Adrenal gland (tissue), 12 donors: Measurements from ENCODE around the gene LRFN4. TPM values are rescaled to one million over a fixed set of nuclear protein-coding genes. Genes with fewer than 3 reads are reported as not detected.

ENCODE experiments used
- DNase-seq, 7 donors: peaks; one replicate each; pipeline ENCODE4 v3.0.0-alpha.2; 2019 to 2020
- H3K27ac ChIP-seq, 5 donors: fragments of 200-600 bp; sonication (generic) in 4 of 5; 1 replicate in 3 of 5; 2 replicates in 2 of 5; pipeline versions ENCODE4 v1.5.1 to v1.8.0; 2016 to 2020; ENCODE audit warnings: mild to moderate bottlenecking in 1 of 5
- H3K27me3 ChIP-seq: fragments of 200-600 bp; 2 replicates; pipeline ENCODE4 v1.8.0; 2021
- H3K36me3 ChIP-seq, 2 donors: fragments of 200-600 bp; replicated peaks in 1 of 2; 1 replicate in 1 of 2; 2 replicates in 1 of 2; pipeline versions ENCODE4 v1.5.1 to v1.8.0; 2018 to 2022
- H3K4me1 ChIP-seq, 2 donors: fragments of 200-600 bp; replicated peaks in 1 of 2; 1 replicate in 1 of 2; 2 replicates in 1 of 2; pipeline versions ENCODE4 v1.5.1 to v1.8.0; 2018 to 2021
- H3K4me3 ChIP-seq, 4 donors: fragments of 200-600 bp; sonication (generic) in 3 of 4; one replicate each; pipeline ENCODE4 v1.5.1; 2016 to 2018
- H3K9me3 ChIP-seq, 3 donors: fragments of 200-600 bp; sonication (generic) in 1 of 3; replicated peaks in 1 of 3; 1 replicate in 2 of 3; 2 replicates in 1 of 3; pipeline versions ENCODE4 v1.5.1 to v1.8.0; 2016 to 2021
- CTCF ChIP-seq, 6 experiments: fragments of 450-650 bp in 4 of 6; fragments of 200-600 bp in 2 of 6; sonication (generic) in 1 of 6; IDR thresholded peaks; 1 replicate in 5 of 6; 2 replicates in 1 of 6; pipeline versions ENCODE4 v1.5.1 to v1.8.0; 2016 to 2021; ENCODE audit warnings: antibody characterized with exemption in 6 of 6, mild to moderate bottlenecking in 2 of 6, moderate library complexity in 1 of 6
- POLR2A ChIP-seq, 2 donors: fragments of 450-650 bp; IDR thresholded peaks; one replicate each; pipeline ENCODE4 v1.6.1; 2017; ENCODE audit warnings: antibody characterized with exemption in 2 of 2, mild to moderate bottlenecking in 2 of 2, moderate library complexity in 1 of 2
- WGBS, 4 donors: extraction: QIAGEN DNeasy Blood & Tissue Kit in 2 of 4; methylation state at CpG; one replicate each; pipeline versions ENCODE4 v1.1.5 to v1.1.7; 2013 to 2017; 5-methylcytosine and 5-hydroxymethylcytosine counted together
- intact Hi-C, 2 donors: fragments of 100-400 bp; cut with DNase I; formaldehyde crosslinking; loops; one replicate each; pipeline versions ENCODE4 v1.14.1 to v1.15.0; 2022 to 2023
- polyA plus RNA-seq, 3 donors: library from polyadenylated mRNA; stranded (reverse); fragments of 200-250 nt in 2 of 3; fragments of 350-450 nt in 1 of 3; fragmentation: Illumina TruSeq in 1 of 3; extraction: RNeasy Lipid Tissue Mini Kit (QIAGEN cat#74804) in 1 of 3; gene quantifications; one replicate each; pipeline ENCODE4 v1.2.3, GENCODE V29; 2013 to 2014
- total RNA-seq, 9 donors: library from RNA; depleted of rRNA in 4 of 9; stranded (reverse); fragments of >200 nt in 4 of 9; fragments of 120-200 nt in 1 of 9; fragmentation: NEBNext Ultra II Directional in 1 of 9; extraction: Animal tissue kit (Norgen Biotek cat#: 25700) in 1 of 9; gene quantifications; one replicate each; pipeline versions ENCODE4 v1.1.0 to v1.2.4, GENCODE V29; 2013 to 2023
- donor health status: healthy with polysubstance abuse.
- donor health status: Bipolar disorder and iron deficiency.
- donor health status: DM: yes; HTN: yes; CAD: no.
- donor health status: DM: no; HTN: no; CAD: no.
- donor health status: DM: no; HTN: no; CAD: no.
- donor health status: DM: yes; HTN: yes; CAD: no.

The LRFN4 gene
- total and polyA plus RNA-seq, 12 donors, result 0.24 to 74.3 (median 16.3) TPM

GRCh38 chr11:66877588-66878385 lies 20.9 kb downstream of the LRFN4 start:
- intact Hi-C loops, result no loop called here
- Histone ChIP-seq H3K27ac (peak overlapping the region in 1 of 5 donors; percentile 17), H3K4me1 (peaks cover 13 to 32% of the 10 kb centered on the region in 2 donors), H3K4me3 (no peak overlapping the region), H3K27me3 (no peaks in the 10 kb centered on the region), H3K36me3 (no peaks in the 10 kb centered on the region), H3K9me3 (no peaks in the 10 kb centered on the region)
- WGBS, 4 donors, result 88 to 91% (median 90%) methylated on average over 8 to 9 of the region's 9 CpGs
- TF ChIP-seq CTCF (IDR thresholded peaks at IDR 0.05) (no peak), POLR2A (IDR thresholded peaks at IDR 0.05) (no peak)
- DNase-seq, result no peak

GRCh38 chr11:66878474-66878873 lies 21.6 kb downstream of the LRFN4 start:
- Histone ChIP-seq H3K27me3 (no peaks in the 10 kb centered on the region), H3K4me1 (peaks cover 16 to 38% of the 10 kb centered on the region in 2 donors), H3K4me3 (no peak overlapping the region), H3K9me3 (no peaks in the 10 kb centered on the region), H3K36me3 (no peaks in the 10 kb centered on the region), H3K27ac (peak overlapping the region in 1 of 5 donors; percentile 17)
- peak in 5 of 7 donors; percentile 51 to 76 (median 65) for DNase-seq
- TF ChIP-seq CTCF (IDR thresholded peaks at IDR 0.05) (no peak), POLR2A (IDR thresholded peaks at IDR 0.05) (no peak)
- 47 to 63% (median 58%) methylated on average over 8 to 12 of the region's 12 CpGs for WGBS, 4 donors
- intact Hi-C loops, result no loop called here

- Histone ChIP-seq H3K4me3 (no peak overlapping the region), H3K36me3 (no peaks in the 10 kb centered on the region), H3K27me3 (no peaks in the 10 kb centered on the region), H3K9me3 (no peaks in the 10 kb centered on the region), H3K4me1 (peaks cover 16 to 42% of the 10 kb centered on the region in 2 donors), H3K27ac (peak overlapping the region in 1 of 5 donors; percentile 17)
- DNase-seq, result no peak
- TF ChIP-seq POLR2A (IDR thresholded peaks at IDR 0.05), result no peak
- TF ChIP-seq CTCF (IDR thresholded peaks at IDR 0.05), result no peak
- 92 to 100% (median 99%) methylated on average over 1 to 7 of the region's 7 CpGs for WGBS, 4 donors
- intact Hi-C loops, result no loop called here
Measured at GRCh38 chr11:66879000-66879399, 22.1 kb downstream of the LRFN4 start.

GRCh38 chr11:66879583-66879982 lies 22.7 kb downstream of the LRFN4 start:
- intact Hi-C loops, result no loop called here
- no peak for TF ChIP-seq POLR2A (IDR thresholded peaks at IDR 0.05)
- no peak for TF ChIP-seq CTCF (IDR thresholded peaks at IDR 0.05)
- Histone ChIP-seq H3K27me3 (no peaks in the 10 kb centered on the region), H3K27ac (no peak overlapping the region), H3K9me3 (no peaks in the 10 kb centered on the region), H3K4me1 (peaks cover 16 to 42% of the 10 kb centered on the region in 2 donors), H3K36me3 (no peaks in the 10 kb centered on the region), H3K4me3 (no peak overlapping the region)
- DNase-seq, result no peak
- 95 to 96% (median 95%) methylated on average over 9 of the region's 9 CpGs for WGBS, 4 donors
